COLO668 (cell line): ENCODE data around the gene CRTAC1.

Experiments
- DNase-seq: peaks from one replicate; lab custom pipeline; 2025; ENCODE audit not compliant: unreplicated experiment; lab: John Stamatoyannopoulos, UW

The CRTAC1 gene

DNA sequence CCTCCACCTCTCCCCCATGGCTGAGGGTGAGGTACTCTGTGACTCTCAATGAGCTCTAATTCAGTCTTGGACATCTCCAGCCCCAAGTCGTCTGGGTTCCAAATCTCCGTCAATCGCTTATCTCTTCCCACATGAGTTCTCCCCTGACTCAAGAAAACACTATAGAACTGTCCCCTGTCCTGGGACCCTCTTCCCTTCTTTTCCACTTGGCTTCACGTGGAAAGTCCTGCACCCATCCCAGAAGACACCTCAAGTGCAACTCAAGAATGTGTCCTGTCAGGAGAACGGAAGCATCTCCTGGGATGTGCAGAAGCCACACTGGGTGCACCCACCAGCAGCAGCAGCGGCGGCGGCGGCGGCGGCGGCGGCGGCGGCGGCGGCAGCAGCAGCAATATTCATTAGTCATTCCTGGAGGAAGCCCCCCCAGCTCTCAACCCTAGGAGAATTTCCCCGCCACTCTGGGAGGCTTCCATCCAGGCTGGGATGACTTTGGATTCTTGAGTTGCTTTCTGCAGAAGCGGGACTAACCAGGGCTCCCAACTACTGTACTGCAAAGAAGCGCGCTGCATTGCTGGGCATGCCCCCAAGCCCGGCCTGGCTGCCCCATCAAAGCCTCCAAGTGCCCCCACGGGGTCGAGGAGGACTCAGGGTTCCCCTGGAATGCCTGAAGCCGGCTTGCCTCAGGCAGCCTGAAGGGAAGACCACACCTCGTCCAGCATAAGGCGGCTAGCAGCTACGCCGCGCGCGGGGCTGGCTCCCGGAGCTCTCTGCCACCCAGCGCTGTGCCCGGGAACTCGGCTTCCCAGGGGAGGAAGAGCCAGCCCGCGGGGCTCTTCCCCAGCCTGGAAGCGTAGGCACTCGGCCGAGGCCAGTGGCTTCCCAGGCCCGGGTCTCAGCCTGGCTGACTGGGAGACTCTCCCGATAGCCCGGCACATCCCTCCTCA, 1.0 kb downstream of the CRTAC1 start:
- peak; percentile 53 for DNase-seq

DNA sequence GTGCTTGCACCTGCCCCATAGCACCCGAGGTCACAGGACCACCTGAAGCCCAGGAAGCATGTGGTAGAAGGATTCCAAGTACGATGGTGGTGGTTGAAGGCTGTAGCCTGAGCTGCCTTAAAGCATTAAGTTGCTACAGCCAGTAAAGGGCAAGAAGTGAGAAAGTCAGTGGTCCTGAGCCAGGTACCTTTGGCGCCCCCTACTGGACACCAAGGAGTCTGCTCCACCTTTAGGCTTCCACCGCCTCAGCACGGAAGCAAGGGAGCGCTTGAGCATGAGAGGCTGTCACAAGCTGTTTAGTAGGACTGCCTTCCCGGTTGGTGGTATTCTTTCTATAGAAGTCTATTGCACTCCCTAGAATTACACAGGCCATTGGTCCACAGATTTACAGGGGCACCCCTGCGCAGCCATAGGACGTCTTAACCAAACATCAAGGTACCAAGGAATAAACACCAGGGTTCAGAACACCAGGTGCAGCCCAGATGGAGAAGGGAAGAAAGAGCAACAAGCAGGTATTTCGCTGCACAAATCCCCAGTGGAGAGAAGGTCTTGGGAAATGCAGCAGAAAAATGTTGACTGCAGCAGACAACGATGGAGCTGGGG, 2.2 kb downstream of the CRTAC1 start:
- peak; percentile 38 for DNase-seq

DNA sequence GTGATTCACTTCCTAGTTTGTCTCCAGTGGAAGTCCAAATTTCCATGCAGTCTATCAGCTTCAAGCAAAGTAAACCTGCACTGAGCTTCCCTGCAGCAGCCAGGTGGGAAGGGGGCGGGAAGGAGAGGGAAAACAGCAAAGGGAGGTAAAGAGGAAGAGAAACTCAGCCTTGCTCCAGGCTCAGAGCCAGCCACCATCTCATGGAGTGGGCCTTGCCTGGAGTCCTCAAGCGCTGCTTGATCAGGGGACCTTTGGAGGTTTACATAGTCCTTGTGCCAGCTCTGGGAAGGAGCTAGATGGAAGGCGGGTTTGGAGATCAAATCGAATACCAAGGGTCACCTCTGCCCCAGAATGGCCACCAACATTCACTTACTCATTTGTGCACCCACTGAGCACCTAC, 7.4 kb downstream of the CRTAC1 start:
- no peak for DNase-seq

DNA sequence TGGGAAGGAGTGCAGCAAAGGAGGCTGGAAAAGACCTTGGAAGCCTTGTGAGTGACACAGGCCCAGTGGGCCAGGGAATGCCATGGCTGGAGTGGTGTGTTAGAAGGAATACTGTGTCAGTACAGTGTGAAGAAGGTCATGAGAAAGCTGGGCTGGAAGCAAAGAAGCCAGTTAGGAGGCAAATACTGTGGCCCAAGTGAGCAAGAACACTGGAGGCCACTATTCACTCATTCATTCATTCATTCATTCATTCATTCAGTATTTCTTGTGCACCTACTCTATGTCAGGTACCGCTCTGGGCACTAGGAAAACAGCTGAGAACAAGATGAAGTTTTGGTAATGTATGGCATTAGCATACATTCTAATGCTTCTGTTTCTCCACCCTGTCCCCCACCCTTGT, 9.6 kb downstream of the CRTAC1 start:
- no peak for DNase-seq

GRCh38 chr10:98020254-98020653, 10.2 kb downstream of the CRTAC1 start:
- no peak for DNase-seq

GRCh38 chr10:98019784-98020183, 10.6 kb downstream of the CRTAC1 start:
- DNase-seq: no peak

DNA sequence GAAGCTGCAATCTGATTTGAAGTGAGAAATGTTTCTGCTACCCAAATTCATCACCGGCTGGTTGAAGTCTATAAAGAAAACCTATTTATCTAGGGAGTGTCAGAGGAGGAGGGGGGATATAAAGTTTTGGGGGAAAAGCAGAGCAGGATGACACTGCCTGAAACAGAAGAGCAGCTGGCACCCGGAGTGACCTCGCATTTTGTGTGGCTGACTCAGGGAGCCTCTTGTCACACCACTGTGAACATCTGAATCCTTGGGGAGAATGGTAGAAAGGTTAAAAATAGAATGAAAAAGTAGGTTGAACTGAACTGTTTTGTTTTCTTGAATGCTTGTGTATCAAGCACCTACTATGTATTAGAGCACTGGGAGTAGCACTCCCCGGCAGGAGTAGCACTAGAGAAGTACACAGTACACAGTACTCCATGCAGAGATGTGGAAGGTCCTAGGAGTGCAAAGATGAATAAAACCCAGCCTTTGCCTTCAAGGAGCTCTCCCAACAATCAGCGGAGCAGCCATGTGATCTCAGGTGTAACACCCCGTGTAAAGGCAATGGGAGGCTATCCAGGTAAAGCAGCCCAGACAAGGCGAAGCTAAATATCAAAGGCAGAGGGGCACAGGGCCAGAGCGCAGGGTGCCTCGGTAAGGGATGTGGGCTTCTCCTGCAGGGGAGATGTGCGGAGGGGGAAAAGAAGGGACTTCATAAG, 13.5 kb downstream of the CRTAC1 start:
- DNase-seq: no peak

DNA sequence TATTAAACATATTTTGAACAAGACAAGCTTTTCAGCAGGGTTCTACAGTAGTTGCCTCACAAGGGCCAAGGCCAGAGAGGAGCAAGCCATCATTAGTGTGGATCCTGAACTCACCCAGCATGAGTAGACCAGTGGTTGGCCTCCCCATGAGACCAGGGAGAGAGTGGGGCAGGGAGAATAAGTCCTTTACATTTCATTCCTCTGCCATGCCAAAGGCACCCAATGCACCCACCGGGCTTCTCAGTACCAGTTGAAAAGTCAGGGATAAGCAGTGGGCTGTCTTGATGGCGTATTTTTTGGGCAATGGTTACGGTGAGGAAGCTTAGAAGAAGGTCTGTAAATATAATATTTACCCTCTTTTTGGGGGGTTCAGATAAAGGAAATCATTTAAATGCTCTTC, 16.6 kb downstream of the CRTAC1 start:
- DNase-seq: no peak

GRCh38 chr10:98013122-98013521, 17.3 kb downstream of the CRTAC1 start:
- no peak for DNase-seq

DNA sequence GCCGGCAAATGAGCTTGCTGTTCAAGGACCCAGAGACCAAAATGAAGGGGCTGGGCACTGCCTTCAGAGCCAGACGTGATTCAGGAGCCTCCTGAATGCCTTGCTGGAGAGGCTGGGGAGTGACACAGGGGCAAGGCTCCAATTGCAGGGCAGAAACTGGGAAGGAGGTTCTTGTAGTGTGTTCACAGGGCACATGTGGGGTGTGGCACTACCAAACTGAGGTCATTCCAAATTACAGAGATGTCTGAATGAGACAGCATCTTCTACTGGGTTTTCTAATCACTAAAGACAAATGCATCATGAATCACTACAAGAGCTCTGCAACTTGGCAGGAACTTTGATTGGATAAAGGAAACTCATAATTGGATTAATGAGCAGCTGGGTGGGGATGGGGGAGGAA, 17.8 kb downstream of the CRTAC1 start:
- no peak for DNase-seq

DNA sequence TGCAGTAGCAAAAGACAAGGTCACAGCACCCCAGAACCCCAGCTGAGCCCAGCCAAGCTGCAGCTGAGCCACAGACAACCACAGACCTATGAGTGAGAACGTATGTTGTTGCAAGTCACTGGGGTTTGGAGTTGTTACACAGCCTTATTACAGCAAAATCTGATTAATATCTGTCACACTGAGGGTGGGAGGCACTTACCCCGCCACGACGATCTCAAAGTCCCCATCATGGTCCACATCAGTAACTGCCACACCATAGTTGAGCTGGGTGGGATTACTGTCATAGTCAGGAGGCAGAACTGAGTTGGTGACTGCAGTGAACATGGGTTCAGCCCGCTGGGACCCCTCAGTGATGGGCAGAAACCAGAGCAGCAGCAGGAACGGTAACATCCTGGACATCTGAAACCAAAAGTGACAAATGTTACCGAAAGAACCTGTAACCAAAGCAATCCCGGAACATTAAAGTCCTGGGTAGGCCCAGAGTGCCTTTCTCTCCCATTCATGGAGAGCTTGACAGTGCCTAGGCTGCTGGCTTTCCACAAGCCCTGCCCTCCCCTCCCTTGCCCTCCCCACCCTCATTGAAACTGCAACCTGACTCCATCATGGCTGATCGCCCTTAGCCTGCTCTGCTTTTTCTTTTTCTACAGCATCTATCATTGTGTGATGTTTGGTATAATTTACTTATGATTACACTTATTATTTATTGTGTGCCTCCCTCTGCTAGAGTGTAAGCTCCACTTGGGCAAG, 19.3 kb downstream of the CRTAC1 start:
- no peak for DNase-seq

- peak; percentile 42 for DNase-seq
Observed at GRCh38 chr10:98006266-98006665, 24.2 kb downstream of the CRTAC1 start.

DNA sequence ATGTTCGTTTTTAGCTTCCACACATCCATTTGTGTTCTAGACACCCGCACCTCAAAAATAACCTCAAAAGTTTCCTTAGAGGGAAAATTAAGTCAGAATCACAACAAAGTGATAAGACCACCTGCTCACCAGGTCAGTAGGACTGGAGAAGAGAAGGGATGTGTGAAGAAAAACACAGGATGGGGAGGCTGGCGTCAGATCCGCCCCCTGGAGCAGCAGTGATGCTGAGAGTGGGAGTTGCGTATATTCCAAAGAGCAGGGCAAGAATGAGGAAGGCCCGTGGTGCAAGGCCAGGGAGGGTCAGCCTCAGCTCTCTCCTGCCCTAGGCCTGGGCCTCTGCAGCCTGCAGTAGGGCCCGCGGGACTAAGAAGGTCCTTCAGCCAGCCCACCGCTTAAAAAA, 28.7 kb downstream of the CRTAC1 start:
- DNase-seq: no peak

- DNase-seq: no peak
Observed at GRCh38 chr10:98000346-98000745, 30.1 kb downstream of the CRTAC1 start.

DNA sequence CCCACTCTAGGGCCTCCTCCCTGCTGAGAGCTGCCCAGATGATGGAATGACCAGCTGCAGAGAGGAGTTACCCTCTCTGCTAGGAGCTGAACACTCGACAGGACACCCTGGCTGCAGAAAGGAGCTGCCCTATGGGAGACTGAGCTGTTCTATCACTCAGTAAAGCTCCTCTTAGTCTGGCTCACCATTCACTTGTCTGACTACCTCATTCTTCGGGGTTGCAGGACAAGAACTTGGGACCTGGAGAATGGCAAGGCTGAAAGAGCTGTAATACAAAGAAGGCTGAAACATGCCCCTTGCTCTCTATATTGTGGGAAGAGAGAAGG, 30.5 kb downstream of the CRTAC1 start:
- no peak for DNase-seq

- no peak for DNase-seq
Observed at GRCh38 chr10:97999066-97999922, 31.1 kb downstream of the CRTAC1 start.

DNA sequence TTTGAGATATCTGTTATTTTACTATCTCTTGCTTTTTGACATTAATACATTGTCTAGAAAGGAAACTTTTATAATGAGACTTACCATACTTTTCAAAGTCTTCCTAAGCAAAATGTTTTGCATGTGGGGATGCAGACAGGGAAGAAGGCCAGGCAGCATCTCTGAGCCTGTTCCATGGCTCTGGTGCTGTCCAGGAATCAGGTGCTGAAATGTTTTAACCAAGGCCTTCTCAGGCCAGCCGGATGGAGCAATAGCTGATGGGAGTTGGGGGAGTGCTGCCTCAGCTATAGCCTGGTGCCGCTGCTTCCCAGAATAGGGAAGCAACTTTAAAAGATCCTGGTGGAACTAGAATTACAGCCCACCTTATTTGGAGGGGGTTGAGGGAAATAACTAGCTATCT, 38.5 kb downstream of the CRTAC1 start:
- no peak for DNase-seq

- DNase-seq: no peak
Observed at GRCh38 chr10:97981816-97982215, 48.6 kb downstream of the CRTAC1 start.

DNA sequence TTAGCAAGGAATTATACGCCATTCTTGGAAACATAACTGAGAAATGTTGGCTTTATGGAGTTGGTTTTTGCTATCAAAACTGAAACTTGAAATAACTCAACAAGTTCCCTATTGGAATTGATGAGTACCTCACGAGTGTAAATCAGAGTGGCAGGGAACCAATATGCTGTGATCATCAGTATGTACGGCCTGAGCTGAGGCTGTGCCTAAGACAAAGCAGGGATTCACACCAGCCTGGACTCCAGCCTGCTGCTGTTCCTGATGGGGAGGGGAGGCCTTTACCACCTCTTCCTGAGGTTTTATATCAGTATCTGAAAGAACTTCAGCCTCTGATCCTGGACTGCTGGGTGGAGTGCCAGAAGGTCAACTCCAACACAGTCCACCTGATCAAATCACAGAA, 52.7 kb downstream of the CRTAC1 start:
- DNase-seq: no peak

GRCh38 chr10:97975598-97975997, 54.8 kb downstream of the CRTAC1 start:
- DNase-seq: no peak
